Measurements from ENCODE around the gene KCND2.

Gene KCND2

GRCh38 chr7:120714945-120715344, 442.0 kb downstream of the KCND2 start:
- no peak overlapping the region for H3K9ac ChIP-seq (ENCODE audit: low read length)
- no peak for TF ChIP-seq CTCF (IDR thresholded peaks at IDR 0.05; ENCODE audit: low read length)
- H3K9me3 ChIP-seq (ENCODE audit: low read length), result no peaks in the 10 kb centered on the region
- H3K9me2 ChIP-seq (ENCODE audit: low read depth, low read length), result no peaks in the 10 kb centered on the region
- H3K4me1 ChIP-seq (ENCODE audit: insufficient read depth, low read length, severe bottlenecking), result no peaks in the 10 kb centered on the region
- no peaks in the 10 kb centered on the region for H3K36me3 ChIP-seq (ENCODE audit: insufficient read depth, low read length)
- no peak overlapping the region for H3K4me3 ChIP-seq (ENCODE audit: low read depth, low read length, poor library complexity, severe bottlenecking)
- no peaks in the 10 kb centered on the region for H3K27me3 ChIP-seq (ENCODE audit: insufficient read depth, low read length)
- H3K27ac ChIP-seq (ENCODE audit: low read depth, low read length, poor library complexity, severe bottlenecking), result no peak overlapping the region
- H3K79me2 ChIP-seq (ENCODE audit: insufficient read depth, low read length), result no peaks in the 10 kb centered on the region
- no peak overlapping the region for H3K4me2 ChIP-seq (ENCODE audit: low read length)
- no peaks in the 10 kb centered on the region for H4K20me1 ChIP-seq (ENCODE audit: insufficient read depth, low read length)
- no peaks in the 10 kb centered on the region for H3F3A ChIP-seq (ENCODE audit: insufficient read depth, low read length)
- H2AFZ ChIP-seq (ENCODE audit: low read length), result no peak overlapping the region

GRCh38 chr7:120716307-120716706, 443.3 kb downstream of the KCND2 start:
- Histone ChIP-seq H3K9ac (ENCODE audit: low read length) (no peak overlapping the region), H4K20me1 (ENCODE audit: insufficient read depth, low read length) (no peaks in the 10 kb centered on the region), H3K36me3 (ENCODE audit: insufficient read depth, low read length) (no peaks in the 10 kb centered on the region), H3F3A (ENCODE audit: insufficient read depth, low read length) (no peaks in the 10 kb centered on the region), H2AFZ (ENCODE audit: low read length) (no peak overlapping the region), H3K27me3 (ENCODE audit: insufficient read depth, low read length) (no peaks in the 10 kb centered on the region), H3K9me2 (ENCODE audit: low read depth, low read length) (no peaks in the 10 kb centered on the region), H3K4me3 (ENCODE audit: low read depth, low read length, poor library complexity, severe bottlenecking) (no peak overlapping the region), H3K4me2 (ENCODE audit: low read length) (no peak overlapping the region), H3K4me1 (ENCODE audit: insufficient read depth, low read length, severe bottlenecking) (no peaks in the 10 kb centered on the region), H3K27ac (ENCODE audit: low read depth, low read length, poor library complexity, severe bottlenecking) (no peak overlapping the region), H3K9me3 (ENCODE audit: low read length) (no peaks in the 10 kb centered on the region), H3K79me2 (ENCODE audit: insufficient read depth, low read length) (no peaks in the 10 kb centered on the region)
- TF ChIP-seq EZH2 (IDR thresholded peaks at IDR 0.05; ENCODE audit: borderline replicate concordance, low read length) (no peak), CTCF (IDR thresholded peaks at IDR 0.05; ENCODE audit: low read length) (no peak)

GRCh38 chr7:120717166-120717565, 444.2 kb downstream of the KCND2 start:
- no peak overlapping the region for H3K4me3 ChIP-seq (ENCODE audit: low read depth, low read length, poor library complexity, severe bottlenecking)
- no peak overlapping the region for H3K27ac ChIP-seq (ENCODE audit: low read depth, low read length, poor library complexity, severe bottlenecking)

More at GRCh38 chr7:120717166-120717565, 444.2 kb downstream of the KCND2 start:
- Histone ChIP-seq H2AFZ (ENCODE audit: low read length) (no peak overlapping the region), H3K79me2 (ENCODE audit: insufficient read depth, low read length) (no peaks in the 10 kb centered on the region), H3K27me3 (ENCODE audit: insufficient read depth, low read length) (no peaks in the 10 kb centered on the region), H3F3A (ENCODE audit: insufficient read depth, low read length) (no peaks in the 10 kb centered on the region), H3K4me1 (ENCODE audit: insufficient read depth, low read length, severe bottlenecking) (no peaks in the 10 kb centered on the region), H3K9ac (ENCODE audit: low read length) (no peak overlapping the region), H4K20me1 (ENCODE audit: insufficient read depth, low read length) (no peaks in the 10 kb centered on the region), H3K36me3 (ENCODE audit: insufficient read depth, low read length) (no peaks in the 10 kb centered on the region), H3K9me2 (ENCODE audit: low read depth, low read length) (no peaks in the 10 kb centered on the region), H3K9me3 (ENCODE audit: low read length) (no peaks in the 10 kb centered on the region), H3K4me2 (ENCODE audit: low read length) (no peak overlapping the region)
- no peak for TF ChIP-seq CTCF (IDR thresholded peaks at IDR 0.05; ENCODE audit: low read length)
- no peak for TF ChIP-seq EZH2 (IDR thresholded peaks at IDR 0.05; ENCODE audit: borderline replicate concordance, low read length)
